Activated naive CD4-positive, alpha-beta T cell treated with anti-CD3 and anti-CD28 coated beads, Interleukin-2, amount 50 U/mL, for 16 hours (primary cell): Measurements from ENCODE around the gene IL6ST.
"Not testable (repeated sequence)": the region's sequence is repeated elsewhere in the genome, so short reads cannot be mapped to it uniquely, and the experiment has no call there.

Experiments
- DNase-seq: peaks from one replicate; pipeline ENCODE4 v3.0.0-alpha.2; 2020

IL6ST gene

GRCh38 chr5:55960779-55961178, 34.0 kb downstream of the IL6ST start:
- DNase-seq: no peak

GRCh38 chr5:55959208-55959607, 35.6 kb downstream of the IL6ST start:
- no peak for DNase-seq

GRCh38 chr5:55941154-55941553, 53.6 kb downstream of the IL6ST start:
- DNase-seq: not testable (repeated sequence)

- not testable (repeated sequence) for DNase-seq
Measured at GRCh38 chr5:55937598-55937997, 57.2 kb downstream of the IL6ST start.

- peak; percentile 80 for DNase-seq
Measured at GRCh38 chr5:55936100-55936693, 58.6 kb downstream of the IL6ST start.

- DNase-seq: no peak
Measured at GRCh38 chr5:55935371-55935770, 59.4 kb downstream of the IL6ST start.

GRCh38 chr5:55934720-55935119, 60.0 kb downstream of the IL6ST start:
- DNase-seq: no peak

GRCh38 chr5:55934115-55934613, 60.6 kb downstream of the IL6ST start:
- DNase-seq: no peak

- no peak for DNase-seq
Measured at GRCh38 chr5:55933377-55934114, 61.2 kb downstream of the IL6ST start.

- no peak for DNase-seq
Measured at GRCh38 chr5:55932700-55933099, 62.1 kb downstream of the IL6ST start.

GRCh38 chr5:55929020-55929799, 65.6 kb downstream of the IL6ST start:
- DNase-seq: no peak

- no peak for DNase-seq
Measured at GRCh38 chr5:55927861-55928655, 66.7 kb downstream of the IL6ST start.

- DNase-seq: no peak
Measured at GRCh38 chr5:55926476-55926875, 68.3 kb downstream of the IL6ST start.

GRCh38 chr5:55925712-55926111, 69.1 kb downstream of the IL6ST start:
- DNase-seq: no peak

- no peak for DNase-seq
Measured at GRCh38 chr5:55925181-55925580, 69.6 kb downstream of the IL6ST start.

GRCh38 chr5:55924744-55925143, 70.0 kb downstream of the IL6ST start:
- no peak for DNase-seq

GRCh38 chr5:55923865-55924500, 70.8 kb downstream of the IL6ST start:
- DNase-seq: no peak

GRCh38 chr5:55923177-55923771, 71.5 kb downstream of the IL6ST start:
- DNase-seq: no peak

- DNase-seq: no peak
Measured at GRCh38 chr5:55921617-55922016, 73.1 kb downstream of the IL6ST start.

GRCh38 chr5:55920784-55921183, 74.0 kb downstream of the IL6ST start:
- no peak for DNase-seq

- no peak for DNase-seq
Measured at GRCh38 chr5:55919625-55920024, 75.1 kb downstream of the IL6ST start.
